HG03095 (cell line): ENCODE data around the gene HMOX1.

ENCODE experiments used
- ATAC-seq: cut with Tn5 transposase; IDR thresholded peaks from one replicate; pipeline ENCODE4 v1.9.1; 2021; ENCODE audit warnings: moderate library complexity; ENCODE audit not compliant: unreplicated experiment

The HMOX1 gene, protein sequence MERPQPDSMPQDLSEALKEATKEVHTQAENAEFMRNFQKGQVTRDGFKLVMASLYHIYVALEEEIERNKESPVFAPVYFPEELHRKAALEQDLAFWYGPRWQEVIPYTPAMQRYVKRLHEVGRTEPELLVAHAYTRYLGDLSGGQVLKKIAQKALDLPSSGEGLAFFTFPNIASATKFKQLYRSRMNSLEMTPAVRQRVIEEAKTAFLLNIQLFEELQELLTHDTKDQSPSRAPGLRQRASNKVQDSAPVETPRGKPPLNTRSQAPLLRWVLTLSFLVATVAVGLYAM

DNA sequence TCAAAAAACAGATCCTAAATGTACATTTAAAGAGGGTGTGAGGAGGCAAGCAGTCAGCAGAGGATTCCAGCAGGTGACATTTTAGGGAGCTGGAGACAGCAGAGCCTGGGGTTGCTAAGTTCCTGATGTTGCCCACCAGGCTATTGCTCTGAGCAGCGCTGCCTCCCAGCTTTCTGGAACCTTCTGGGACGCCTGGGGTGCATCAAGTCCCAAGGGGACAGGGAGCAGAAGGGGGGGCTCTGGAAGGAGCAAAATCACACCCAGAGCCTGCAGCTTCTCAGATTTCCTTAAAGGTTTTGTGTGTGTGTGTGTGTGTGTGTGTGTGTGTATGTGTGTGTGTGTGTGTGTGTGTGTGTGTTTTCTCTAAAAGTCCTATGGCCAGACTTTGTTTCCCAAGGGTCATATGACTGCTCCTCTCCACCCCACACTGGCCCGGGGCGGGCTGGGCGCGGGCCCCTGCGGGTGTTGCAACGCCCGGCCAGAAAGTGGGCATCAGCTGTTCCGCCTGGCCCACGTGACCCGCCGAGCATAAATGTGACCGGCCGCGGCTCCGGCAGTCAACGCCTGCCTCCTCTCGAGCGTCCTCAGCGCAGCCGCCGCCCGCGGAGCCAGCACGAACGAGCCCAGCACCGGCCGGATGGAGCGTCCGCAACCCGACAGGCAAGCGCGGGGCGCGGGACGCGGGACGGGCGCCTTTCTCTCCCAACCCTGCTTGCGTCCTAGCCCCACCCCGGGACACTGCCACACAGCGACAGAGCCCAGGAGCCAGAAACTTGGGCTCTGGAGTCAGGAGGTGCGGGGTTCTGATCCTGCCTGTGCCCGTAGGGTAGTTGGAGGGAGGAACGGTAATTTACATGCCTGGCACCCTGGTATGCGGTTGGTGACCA lies at the start of gene HMOX1:
TSS of gene HMOX1 (plus strand) at position 560 of the 887 bp plus-strand sequence. CDS start at position 638, 78 bp downstream.
- ATAC-seq, result no peak

GRCh38 chr22:35332278-35332677 lies 48.6 kb upstream of the HMOX1 start:
- ATAC-seq, result no peak

DNA sequence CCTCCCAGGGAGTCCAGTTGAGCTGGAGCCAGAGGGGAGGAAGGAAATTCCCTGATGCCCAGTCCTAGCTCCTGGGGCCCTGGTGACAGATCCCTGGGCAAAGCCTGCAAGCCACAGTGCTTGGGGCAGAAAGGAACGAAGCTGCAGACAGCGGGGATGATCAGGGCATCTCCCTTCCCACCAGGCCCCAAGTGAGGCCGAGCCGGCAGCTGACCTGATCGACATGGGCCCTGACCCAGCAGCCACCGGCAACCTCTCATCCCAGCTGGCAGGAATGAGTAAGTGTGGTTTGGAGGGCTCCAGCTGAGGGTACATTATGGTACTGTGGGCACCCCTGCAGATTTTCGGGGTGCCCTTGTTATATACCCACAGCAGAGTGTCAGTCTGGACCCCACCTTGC lies 47.7 kb upstream of the HMOX1 start:
- ATAC-seq, result no peak

GRCh38 chr22:35334004-35334403 lies 46.9 kb upstream of the HMOX1 start:
- ATAC-seq, result no peak

DNA sequence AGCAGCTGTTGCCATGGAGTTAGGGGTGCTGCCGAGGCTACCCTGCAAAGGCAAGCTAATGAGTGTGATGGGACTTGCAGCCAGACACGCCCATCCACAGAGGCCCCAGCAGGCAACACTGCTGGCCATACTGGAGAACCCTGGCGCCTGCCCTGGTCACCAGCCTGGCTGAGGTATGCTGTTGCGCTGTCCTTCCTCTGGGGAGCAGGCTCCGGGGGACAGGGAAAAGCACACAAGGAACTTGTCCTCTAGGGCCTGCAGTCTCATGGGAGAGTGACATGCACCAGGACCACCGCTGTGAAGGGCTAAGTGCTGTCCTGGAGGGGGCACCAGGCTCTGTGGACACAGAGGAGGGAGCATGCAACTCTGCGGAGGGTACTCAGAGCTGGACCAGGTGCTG lies 45.4 kb upstream of the HMOX1 start:
- ATAC-seq, result no peak

- ATAC-seq, result no peak
These were observed 44.7 kb upstream of the HMOX1 start for GRCh38 chr22:35335936-35336781.

DNA sequence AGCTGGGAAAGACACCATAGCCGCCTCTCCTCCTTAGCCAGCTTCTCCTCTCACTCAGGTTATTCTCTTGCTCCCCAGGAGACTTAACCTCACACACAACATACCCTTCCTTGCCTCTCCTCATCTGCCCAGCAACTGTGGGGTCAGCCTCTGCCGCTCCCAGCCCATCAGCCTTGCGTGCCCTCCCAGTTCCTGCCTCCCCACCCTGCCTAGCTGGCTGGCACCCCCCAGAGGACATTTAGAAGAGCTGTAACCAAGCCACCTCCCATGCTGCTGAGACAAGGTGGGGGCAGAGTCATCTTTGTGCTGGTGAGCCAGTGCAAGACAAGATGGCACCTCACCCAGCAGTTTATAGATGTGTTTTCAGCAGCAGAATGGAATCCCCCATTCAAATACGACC lies 43.0 kb upstream of the HMOX1 start:
- no peak for ATAC-seq

DNA sequence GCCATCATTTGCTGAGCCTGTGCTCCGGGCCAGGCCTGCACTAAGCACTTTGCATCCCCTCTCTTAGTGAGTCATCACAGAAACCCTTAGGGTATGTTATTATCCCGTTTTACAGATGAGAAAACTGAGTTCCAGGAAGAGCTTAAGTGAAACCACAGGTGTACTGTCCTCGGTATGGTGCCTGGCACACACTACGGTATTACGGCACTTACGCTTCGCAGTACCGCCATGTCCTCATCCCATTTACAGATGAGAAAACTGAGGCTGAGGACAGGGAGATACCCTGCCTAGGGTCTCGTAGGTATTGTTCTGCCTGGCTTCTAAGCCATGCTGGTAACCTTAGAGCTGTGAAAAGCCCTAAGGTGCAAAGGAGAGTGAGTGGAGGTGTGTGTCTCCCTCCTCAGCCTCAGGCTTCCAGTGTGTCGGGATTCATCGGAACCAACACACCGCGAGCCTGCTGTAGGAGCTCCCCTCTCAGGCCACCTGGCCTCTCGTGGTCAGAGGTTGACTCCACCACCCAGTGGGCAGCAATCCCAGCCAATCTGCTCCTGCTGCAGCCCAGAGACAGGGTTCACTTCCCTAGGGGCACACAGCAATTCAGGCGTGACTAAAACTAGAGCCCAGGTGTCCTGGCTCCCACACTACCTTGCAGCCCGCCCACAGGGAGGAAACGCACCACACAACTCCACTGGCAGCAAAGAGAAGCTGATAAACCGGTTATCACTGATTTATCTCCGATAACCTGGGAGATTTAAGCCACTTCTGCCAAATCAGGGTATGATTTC lies 39.6 kb upstream of the HMOX1 start:
- no peak for ATAC-seq

- ATAC-seq, result no peak
These were observed 38.5 kb upstream of the HMOX1 start for GRCh38 chr22:35342390-35342789.

- ATAC-seq, result no peak
These were observed 37.0 kb upstream of the HMOX1 start for GRCh38 chr22:35343664-35344550.

DNA sequence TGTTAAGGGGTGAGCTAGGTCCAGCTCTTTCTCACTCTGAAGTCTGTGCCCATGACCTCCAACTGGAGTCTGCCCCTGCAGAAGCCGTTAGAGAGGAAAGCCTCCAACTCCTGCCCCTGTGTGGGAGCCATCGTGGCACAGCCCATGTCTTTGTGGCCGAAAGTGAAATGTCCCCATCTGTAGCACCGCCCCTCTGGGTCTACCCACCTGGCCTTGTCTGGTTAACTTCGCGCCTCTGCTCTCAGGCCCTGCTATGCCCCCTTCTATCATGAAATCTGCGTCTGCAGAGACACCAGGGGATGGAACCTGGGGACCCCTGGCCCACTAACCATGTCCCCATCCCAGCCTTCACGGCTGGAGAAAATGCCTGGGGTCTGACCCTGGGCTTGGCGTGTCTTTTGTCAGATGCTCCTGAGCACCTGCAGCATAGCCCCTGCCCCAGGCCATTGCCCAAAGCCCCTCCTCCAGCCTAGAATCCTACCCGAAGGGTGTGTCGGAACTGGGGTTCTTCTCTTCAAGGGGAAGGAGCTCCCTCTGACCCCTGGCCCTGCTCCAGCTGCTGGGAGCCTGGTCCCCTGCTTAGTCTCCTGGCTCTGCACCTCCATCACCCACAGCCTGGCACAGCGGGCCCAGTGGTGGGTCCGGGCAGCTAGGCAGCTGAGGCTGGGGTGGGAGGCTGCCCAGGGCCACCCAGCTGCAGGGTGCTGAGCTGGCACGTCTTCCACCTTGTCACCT lies 35.8 kb upstream of the HMOX1 start:
- ATAC-seq, result no peak

- ATAC-seq, result no peak
These were observed 34.9 kb upstream of the HMOX1 start for GRCh38 chr22:35345808-35346505.

DNA sequence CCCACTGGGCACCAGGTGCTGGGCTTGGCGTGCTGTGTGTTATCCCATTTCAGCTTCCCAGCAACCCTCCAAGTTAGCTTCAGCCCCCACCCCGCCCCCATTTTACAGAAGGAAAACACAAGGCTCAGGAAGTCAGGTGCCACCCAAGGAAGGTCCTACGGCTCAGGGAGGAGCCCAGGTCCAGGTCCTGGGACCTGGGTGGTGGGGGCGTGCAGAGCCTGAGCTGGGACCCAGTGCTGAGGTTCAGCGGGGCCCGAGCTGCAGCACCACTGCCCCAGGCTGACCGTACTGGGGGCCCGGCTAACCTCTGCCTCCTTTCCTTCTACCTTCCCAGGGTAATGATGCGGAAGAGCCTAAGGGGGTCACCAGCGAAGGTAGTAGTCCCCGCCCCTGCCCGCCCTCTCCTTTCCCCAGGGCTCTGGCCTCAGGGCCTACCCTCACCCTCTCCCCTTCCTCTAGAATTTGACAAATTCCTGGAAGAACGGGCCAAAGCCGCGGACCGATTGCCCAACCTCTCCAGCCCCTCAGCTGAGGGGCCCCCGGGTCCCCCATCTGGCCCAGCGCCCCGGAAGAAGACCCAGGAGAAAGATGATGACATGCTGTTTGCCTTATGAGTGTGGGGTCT lies 34.2 kb upstream of the HMOX1 start:
- no peak for ATAC-seq

DNA sequence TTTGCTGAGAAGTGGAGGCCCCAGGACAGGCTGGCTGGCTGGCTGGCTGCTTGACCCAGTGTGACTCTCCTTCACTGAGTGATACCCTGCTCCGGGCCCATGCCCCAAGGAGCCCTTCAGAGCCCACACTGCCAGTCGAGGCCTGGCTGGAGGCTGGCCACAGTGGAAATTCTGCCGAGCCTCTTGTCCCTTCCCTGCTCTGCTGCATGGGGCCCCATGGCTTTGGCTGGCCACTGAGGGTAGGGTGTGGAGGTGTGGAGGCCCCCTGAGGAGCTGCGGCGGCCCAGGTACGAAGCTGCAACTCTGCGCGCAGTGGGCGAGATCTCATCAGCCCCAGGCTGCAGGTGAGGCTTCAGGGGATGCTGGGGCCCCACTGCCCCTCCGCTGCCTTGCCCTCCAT lies 33.4 kb upstream of the HMOX1 start:
- no peak for ATAC-seq

DNA sequence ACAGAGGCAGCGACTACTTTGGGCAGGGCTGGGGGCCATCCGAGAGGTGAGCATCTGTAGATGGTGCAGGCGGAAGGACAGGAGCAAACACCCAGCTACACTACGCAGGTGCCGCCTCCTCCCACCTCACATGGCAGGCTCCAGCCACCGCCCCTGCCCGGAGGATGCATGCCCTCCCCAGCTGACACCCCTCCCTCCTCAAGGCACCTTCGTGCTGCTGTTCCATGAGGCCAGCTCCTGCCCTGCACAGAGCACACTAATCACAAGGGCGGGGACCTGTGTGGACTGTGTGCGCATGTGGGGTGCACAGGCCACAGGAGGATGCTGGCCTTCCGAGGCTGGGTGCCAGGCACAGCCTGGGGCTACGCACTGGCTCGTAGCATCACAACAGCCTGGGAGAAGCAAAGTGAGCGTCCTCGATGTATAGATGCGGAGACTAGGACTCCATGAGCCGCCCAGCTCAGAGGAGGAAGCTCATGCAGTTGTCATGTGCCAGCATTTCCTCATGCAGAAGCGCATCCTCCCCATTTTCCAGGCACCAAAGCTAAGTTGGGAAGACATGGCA lies 32.8 kb upstream of the HMOX1 start:
- no peak for ATAC-seq

- ATAC-seq, result no peak
These were observed 32.2 kb upstream of the HMOX1 start for GRCh38 chr22:35348703-35349102.

GRCh38 chr22:35349368-35349703 lies 31.6 kb upstream of the HMOX1 start:
- ATAC-seq, result no peak
